Activated CD4-positive, alpha-beta T cell treated with anti-CD3 and anti-CD28 coated beads for 4 hours (primary cell): ENCODE results near the gene EIPR1.

Experiments used
- DNase-seq, 2 donors: peaks; one replicate each; pipeline ENCODE4 v3.0.0-alpha.2; 2020

Gene EIPR1

GRCh38 chr2:3142961-3143571, 234.6 kb downstream of the EIPR1 start:
- DNase-seq: no peak

- no peak for DNase-seq
Observed at GRCh38 chr2:3142210-3142609, 235.4 kb downstream of the EIPR1 start.

- DNase-seq: no peak
Observed at GRCh38 chr2:3141696-3142095, 235.9 kb downstream of the EIPR1 start.

- no peak for DNase-seq
Observed at GRCh38 chr2:3139906-3140305, 237.7 kb downstream of the EIPR1 start.
